ENCODE results near the gene ACTL7B. TPM values are rescaled to one million over a fixed set of nuclear protein-coding genes. Genes with fewer than 3 reads are reported as not detected.
A peak's percentile ranks its signal among the peaks of the same experiment; 100 is the strongest.
"Not testable (repeated sequence)": the region's sequence is repeated elsewhere in the genome, so short reads cannot be mapped to it uniquely, and the experiment has no call there.

ACTL7B gene
- polyA plus RNA-seq, 1 of the 3 experiments (the other 2 are of a cell fraction): 0.07 TPM

GRCh38 chr9:108889649-108890067 lies 33.9 kb upstream of the ACTL7B start:
- H3K4me1 ChIP-seq (ENCODE audit: control insufficient read depth in 1 of 2, insufficient read depth in 2 of 2, low read depth in 1 of 2, low read length in 1 of 2): no peaks in the 10 kb centered on the region
- no peak overlapping the region for H3K27ac ChIP-seq (ENCODE audit: low read depth in 2 of 2, low read length in 1 of 2)
- CTCF ChIA-PET: interaction anchor here (0.8 to 1.6 kb wide), 4 partner anchors 10 to 433 kb away, joined by 3 to 7 read pairs (median 3); no protein-coding TSS in a partner anchor
- no peak overlapping the region for H3K4me2 ChIP-seq
- peaks cover 41 to 85% of the 10 kb centered on the region in 2 experiments for H3K36me3 ChIP-seq (replicated peaks in 1 of 2; ENCODE audit: control insufficient read depth in 1 of 2, insufficient read depth in 2 of 2, low read length in 1 of 2)
- TF ChIP-seq RAD21 (IDR thresholded peaks at IDR 0.05; ENCODE audit: low read length) (peak; percentile 50; the same call in 1 of the 2 replicates), TEAD4 (IDR thresholded peaks at IDR 0.05; ENCODE audit: borderline replicate concordance, insufficient read depth) (no peak), CTCF (IDR thresholded peaks at IDR 0.05) (peak; percentile 46)
- H3K27me3 ChIP-seq (ENCODE audit: insufficient read depth): no peaks in the 10 kb centered on the region
- no peak overlapping the region for H3K9ac ChIP-seq
- no peaks in the 10 kb centered on the region for H3K9me2 ChIP-seq
- no peaks in the 10 kb centered on the region for H3F3A ChIP-seq (replicated peaks; ENCODE audit: insufficient read depth)
- no peak overlapping the region for H2AFZ ChIP-seq (ENCODE audit: low read depth)
- no peaks in the 10 kb centered on the region for H3K9me3 ChIP-seq
- no peak overlapping the region for H3K4me3 ChIP-seq (ENCODE audit: low read depth in 2 of 2, low read length in 1 of 2)
- POLR2A ChIA-PET: no interaction called here
- H3K79me2 ChIP-seq (ENCODE audit: insufficient read depth): no peaks in the 10 kb centered on the region
- WGBS (ENCODE audit: low lambda C conversion rate): 93% methylated on average over 4 of the region's 4 CpGs
- H4K20me1 ChIP-seq (ENCODE audit: insufficient read depth): no peaks in the 10 kb centered on the region
- no peak for DNase-seq

- H3K4me3 ChIP-seq (ENCODE audit: low read depth in 2 of 2, low read length in 1 of 2); H3K79me2 ChIP-seq (ENCODE audit: insufficient read depth); H3K27me3 ChIP-seq (ENCODE audit: insufficient read depth); H3K4me1 ChIP-seq (ENCODE audit: control insufficient read depth in 1 of 2, insufficient read depth in 2 of 2, low read depth in 1 of 2, low read length in 1 of 2); H3K27ac ChIP-seq (ENCODE audit: low read depth in 2 of 2, low read length in 1 of 2); H4K20me1 ChIP-seq (ENCODE audit: insufficient read depth); CTCF ChIA-PET; DNase-seq; H3K9me2 ChIP-seq; H3K4me2 ChIP-seq; H3K9ac ChIP-seq; POLR2A ChIA-PET; H2AFZ ChIP-seq (ENCODE audit: low read depth); H3K9me3 ChIP-seq; H3F3A ChIP-seq (replicated peaks; ENCODE audit: insufficient read depth): not testable (repeated sequence)
- WGBS (ENCODE audit: low lambda C conversion rate): 96% methylated on average over 3 of the region's 3 CpGs
- peaks cover 53 to 68% of the 10 kb centered on the region in 2 experiments for H3K36me3 ChIP-seq (replicated peaks in 1 of 2; ENCODE audit: control insufficient read depth in 1 of 2, insufficient read depth in 2 of 2, low read length in 1 of 2)
These were observed 30.9 kb upstream of the ACTL7B start for GRCh38 chr9:108886594-108887271.

- 88% methylated on average over 1 of the region's 1 CpG for WGBS (ENCODE audit: low lambda C conversion rate)
- Histone ChIP-seq H3K27me3 (ENCODE audit: insufficient read depth) (no peaks in the 10 kb centered on the region), H3K9ac (no peak overlapping the region), H3K36me3 (replicated peaks in 1 of 2; ENCODE audit: control insufficient read depth in 1 of 2, insufficient read depth in 2 of 2, low read length in 1 of 2) (peaks cover 56 to 68% of the 10 kb centered on the region in 2 experiments), H2AFZ (ENCODE audit: low read depth) (no peak overlapping the region), H3K4me1 (ENCODE audit: control insufficient read depth in 1 of 2, insufficient read depth in 2 of 2, low read depth in 1 of 2, low read length in 1 of 2) (no peaks in the 10 kb centered on the region), H3K9me2 (no peaks in the 10 kb centered on the region), H4K20me1 (ENCODE audit: insufficient read depth) (no peaks in the 10 kb centered on the region), H3K79me2 (ENCODE audit: insufficient read depth) (no peaks in the 10 kb centered on the region), H3K27ac (ENCODE audit: low read depth in 2 of 2, low read length in 1 of 2) (no peak overlapping the region), H3K4me2 (no peak overlapping the region), H3K9me3 (no peaks in the 10 kb centered on the region), H3K4me3 (ENCODE audit: low read depth in 2 of 2, low read length in 1 of 2) (no peak overlapping the region), H3F3A (replicated peaks; ENCODE audit: insufficient read depth) (no peaks in the 10 kb centered on the region)
- CTCF ChIA-PET: no interaction called here
- no peak for DNase-seq
- POLR2A ChIA-PET: no interaction called here
- peak; percentile 7; the same call in 1 of the 2 replicates for TF ChIP-seq JUND (IDR thresholded peaks at IDR 0.05)
- no peak for TF ChIP-seq MAX (IDR thresholded peaks at IDR 0.05; ENCODE audit: low read depth)
- TF ChIP-seq NRF1 (IDR thresholded peaks at IDR 0.05; ENCODE audit: low read depth, low read length): no peak
- TF ChIP-seq RFX5 (IDR thresholded peaks at IDR 0.05; ENCODE audit: low read length): no peak
- TF ChIP-seq TCF12 (IDR thresholded peaks at IDR 0.05): no peak; the same call in 1 of the 2 replicates
- no peak for TF ChIP-seq TEAD4 (IDR thresholded peaks at IDR 0.05; ENCODE audit: borderline replicate concordance, insufficient read depth)
- TF ChIP-seq POLR2AphosphoS5 (IDR thresholded peaks at IDR 0.05; ENCODE audit: low read depth, low read length): no peak
- TF ChIP-seq MEF2A (IDR thresholded peaks at IDR 0.05; ENCODE audit: borderline replicate concordance, low read depth): no peak
- no peak for TF ChIP-seq PBX3 (IDR thresholded peaks at IDR 0.05)
- TF ChIP-seq CTCF (IDR thresholded peaks at IDR 0.05): no peak
- no peak for TF ChIP-seq ZBTB33 (IDR thresholded peaks at IDR 0.05; ENCODE audit: borderline replicate concordance, low read depth)
These were observed 30.0 kb upstream of the ACTL7B start for GRCh38 chr9:108885643-108886348.
